Cerebellar cortex (tissue), 1 donor: ENCODE measurements around the gene BAMBI.
A peak's percentile ranks its signal among the peaks of the same experiment; 100 is the strongest.
"Not testable (repeated sequence)": the region's sequence is repeated elsewhere in the genome, so short reads cannot be mapped to it uniquely, and the experiment has no call there.

Source experiments
- DNase-seq: peaks from one replicate; pipeline ENCODE4 v3.0.0-alpha.2; 2015; ENCODE audit warnings: low spot score

The BAMBI gene, protein sequence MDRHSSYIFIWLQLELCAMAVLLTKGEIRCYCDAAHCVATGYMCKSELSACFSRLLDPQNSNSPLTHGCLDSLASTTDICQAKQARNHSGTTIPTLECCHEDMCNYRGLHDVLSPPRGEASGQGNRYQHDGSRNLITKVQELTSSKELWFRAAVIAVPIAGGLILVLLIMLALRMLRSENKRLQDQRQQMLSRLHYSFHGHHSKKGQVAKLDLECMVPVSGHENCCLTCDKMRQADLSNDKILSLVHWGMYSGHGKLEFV

GRCh38 chr10:28676968-28677887, at the start of gene BAMBI:
Gene BAMBI, plus strand, starts transcription at chr10:28677521. Its CDS starts 377 bp downstream, at chr10:28677898.
- DNase-seq = peak; percentile 72

DNA sequence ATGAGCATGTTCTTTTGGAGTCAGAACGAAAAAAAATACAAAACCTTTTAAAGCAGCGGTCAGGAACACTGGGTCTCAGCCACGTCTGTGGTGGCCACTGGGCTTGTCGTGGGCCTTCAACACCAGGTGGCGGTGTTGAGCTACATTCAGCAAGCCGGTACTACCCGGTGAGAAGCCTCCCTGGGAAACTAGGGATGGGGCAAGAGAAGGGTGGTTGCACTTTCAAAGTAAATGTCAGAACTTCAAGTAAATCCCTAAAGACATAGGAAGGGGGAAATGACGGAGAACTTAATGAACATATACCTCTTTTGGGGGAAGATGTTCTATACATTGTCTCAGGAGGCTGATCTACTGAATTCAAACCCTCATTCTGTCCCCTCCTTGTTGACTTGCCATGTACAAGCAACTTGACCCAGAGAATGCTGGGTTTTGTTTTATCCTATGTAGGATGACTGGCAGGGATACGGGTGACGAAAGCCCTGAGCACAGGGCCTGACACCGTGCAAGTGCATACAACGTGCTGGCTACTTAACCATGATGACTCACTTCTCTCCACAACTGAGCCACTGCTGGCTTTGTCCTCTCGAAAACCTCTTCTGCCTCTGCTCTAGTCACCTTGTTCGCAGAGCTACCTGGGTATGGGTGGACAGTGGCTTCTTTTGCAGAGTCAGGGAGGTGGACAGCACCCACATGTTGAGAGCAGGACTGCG, 49.0 kb upstream of the BAMBI start:
- DNase-seq = peak; percentile 81

GRCh38 chr10:28631896-28632583, 45.3 kb upstream of the BAMBI start:
- DNase-seq = no peak

DNA sequence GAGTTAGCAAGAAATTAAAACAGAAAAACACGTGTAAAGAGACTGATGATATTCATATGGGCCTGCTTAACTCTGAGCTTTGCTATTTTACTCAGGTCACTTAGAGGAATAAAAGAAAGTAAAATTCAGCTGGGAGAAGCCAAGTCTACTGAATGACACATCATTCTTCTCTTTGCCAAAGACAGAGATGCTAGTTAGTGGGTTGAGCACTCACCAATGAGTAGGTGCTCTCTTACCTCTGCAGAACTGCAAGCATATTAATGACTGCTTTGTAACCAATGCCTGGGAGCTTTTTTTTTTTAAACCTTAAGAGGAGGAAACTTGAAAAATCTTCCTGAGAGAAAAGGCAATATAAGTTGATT, 44.8 kb upstream of the BAMBI start:
- no peak for DNase-seq

GRCh38 chr10:28633750-28634149, 43.6 kb upstream of the BAMBI start:
- no peak for DNase-seq

GRCh38 chr10:28637346-28637745, 40.0 kb upstream of the BAMBI start:
- DNase-seq = no peak

DNA sequence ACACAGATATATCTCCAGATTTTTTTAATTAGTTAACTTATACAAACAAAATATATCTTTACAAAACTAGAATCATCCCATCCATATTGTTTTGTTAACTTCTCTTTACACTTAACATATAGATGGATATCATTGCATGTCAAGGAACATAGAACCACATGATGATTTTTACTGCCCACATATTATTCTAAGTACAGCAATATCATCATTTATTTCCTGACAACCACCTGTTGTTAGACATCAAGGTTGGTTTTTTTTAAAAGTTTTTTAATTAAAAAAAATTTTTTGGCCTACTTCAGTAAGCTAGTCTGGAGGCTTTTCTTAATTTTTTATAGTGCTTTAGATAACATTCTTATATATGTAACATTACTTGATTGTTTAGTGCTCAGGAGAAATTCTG, 38.9 kb upstream of the BAMBI start:
- DNase-seq = no peak

- DNase-seq = no peak
Measured at GRCh38 chr10:28640551-28640950, 36.8 kb upstream of the BAMBI start.

DNA sequence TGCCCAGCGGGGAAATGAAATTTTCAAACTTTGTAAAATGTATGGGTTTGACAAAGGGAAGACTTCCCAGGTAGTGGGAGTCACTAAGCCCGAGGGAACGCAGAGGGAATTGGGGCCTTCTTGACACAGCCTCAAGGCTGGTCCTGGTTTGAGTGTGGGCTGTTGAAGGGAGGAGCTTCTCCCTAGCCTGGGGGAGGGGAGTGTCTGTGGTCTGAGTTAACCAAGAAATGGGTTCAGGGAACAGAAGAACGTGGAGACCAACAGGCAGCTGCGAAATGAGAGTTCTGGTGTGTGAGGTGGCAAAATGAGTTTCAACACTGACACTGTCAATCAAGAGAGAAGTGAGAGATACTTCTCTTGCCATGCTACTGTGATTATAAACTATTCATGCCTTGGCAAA, 32.7 kb upstream of the BAMBI start:
- DNase-seq = no peak

DNA sequence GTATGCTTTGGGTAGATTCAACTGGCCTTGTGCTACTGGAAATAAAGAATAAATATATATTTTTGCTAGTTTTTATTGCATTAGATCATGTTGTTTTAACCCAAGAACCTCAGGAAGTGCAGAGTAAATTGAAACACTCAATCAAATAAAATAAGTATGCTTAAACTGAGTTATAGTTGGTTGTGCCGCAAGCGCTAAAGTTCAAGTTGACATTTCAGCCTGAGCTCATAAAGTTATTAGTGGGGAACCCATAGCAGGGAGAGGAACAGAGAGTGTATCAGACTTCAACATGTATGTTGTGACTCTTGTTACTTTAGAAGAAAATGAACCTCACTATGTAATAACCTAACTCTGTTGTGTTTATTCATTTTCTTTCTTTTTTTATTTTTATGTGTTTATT, 25.2 kb upstream of the BAMBI start:
- DNase-seq = no peak

GRCh38 chr10:28652703-28653102, 24.6 kb upstream of the BAMBI start:
- no peak for DNase-seq

DNA sequence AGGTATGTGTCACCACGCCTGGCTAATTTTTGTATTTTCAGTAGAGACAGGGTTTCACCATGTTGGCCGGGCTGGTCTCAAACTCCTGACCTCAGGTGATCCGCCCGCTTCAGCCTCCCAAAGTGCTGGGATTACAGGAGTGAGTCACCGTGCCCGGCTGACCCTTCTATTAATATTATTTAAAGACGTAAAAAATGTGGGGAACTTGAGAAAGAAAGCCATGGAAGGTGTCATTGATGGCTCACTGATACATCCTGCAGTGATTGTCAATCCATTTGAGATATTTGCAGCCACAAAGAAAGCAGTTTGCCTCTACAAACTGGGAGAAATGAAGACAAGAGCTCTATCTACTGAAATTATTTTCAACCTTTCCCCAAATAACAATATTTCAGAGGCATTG, 18.5 kb upstream of the BAMBI start:
- DNase-seq = not testable (repeated sequence)

DNA sequence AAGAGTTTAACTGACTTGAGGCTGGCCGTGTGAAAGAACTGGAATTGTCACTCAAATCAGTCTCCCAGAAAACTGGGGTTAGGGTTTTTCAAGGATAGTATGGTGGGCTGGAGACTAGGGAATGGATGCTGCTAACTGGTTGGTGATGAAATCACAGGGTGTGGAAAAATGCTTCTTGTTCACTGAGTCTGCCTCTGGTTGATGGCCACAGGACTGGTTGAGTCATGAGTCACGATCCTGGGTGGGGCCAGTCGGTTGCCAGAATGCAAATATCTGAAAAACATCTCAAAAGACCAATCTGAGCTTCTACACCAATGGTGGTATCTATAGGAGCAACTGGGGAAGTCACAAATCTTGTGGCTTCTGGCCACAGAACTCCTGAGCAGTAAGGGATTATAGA, 16.3 kb upstream of the BAMBI start:
- DNase-seq = no peak

- DNase-seq = peak; percentile 90
Measured at GRCh38 chr10:28663576-28664368, 13.5 kb upstream of the BAMBI start.

DNA sequence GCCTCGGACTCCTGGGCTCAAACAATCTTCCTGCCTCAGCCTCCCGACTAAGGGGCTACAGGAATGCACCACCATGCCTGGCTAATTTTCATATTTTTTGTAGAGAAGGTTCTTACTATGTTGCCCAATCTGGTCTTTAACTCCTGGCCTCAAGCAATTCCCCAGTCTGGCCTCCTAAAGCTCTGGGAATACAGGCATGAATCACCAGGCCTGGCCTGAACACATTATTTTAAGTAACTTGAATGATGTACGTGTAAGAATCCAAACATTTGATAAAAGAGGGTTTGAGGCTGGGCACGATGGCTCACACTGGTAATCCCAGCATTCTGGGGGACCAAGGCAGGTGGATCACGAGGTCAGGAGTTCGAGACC, 13.0 kb upstream of the BAMBI start:
- no peak for DNase-seq

- DNase-seq = no peak
Measured at GRCh38 chr10:28666751-28667467, 10.4 kb upstream of the BAMBI start.

DNA sequence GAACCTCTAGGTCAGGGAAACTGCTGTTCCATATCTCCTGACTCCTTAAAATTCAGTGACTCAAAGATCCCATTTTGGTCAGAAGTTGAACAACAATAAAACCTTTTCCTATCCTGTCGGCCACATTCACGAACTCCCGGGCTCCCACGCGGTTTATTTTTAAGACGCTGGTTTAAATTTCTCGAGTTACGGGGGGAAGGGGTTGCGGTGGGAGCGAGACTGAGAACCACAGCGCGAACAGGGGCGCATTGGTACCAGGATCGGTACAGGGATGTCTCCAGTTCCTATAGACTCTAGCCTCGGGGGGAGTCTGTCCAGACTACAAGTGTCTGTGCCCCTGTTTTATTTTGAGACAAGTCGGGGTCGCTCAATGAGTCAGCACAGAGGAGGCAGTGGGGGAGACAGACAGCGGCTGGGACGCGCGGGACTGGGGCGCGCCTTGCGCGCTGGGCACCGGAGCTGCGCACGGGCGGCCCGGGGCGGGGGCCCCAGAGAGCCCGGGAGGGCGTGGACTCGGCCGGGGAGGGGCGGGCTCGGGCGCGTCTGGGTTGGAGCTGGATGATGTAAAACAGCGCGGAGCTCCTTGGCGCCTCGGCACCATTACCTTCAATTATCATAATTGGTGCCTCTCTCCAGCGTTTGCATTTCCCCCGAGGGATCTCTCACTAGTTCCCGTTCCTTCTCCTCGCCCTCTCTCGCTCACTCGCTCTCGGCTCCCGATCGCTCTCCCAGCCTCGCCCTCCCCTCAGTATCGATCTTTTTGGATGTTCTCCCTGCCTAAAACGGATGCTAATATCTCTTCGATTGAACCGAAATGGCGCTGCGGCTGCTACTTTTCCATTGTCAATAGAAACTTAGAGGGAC, 8.7 kb upstream of the BAMBI start:
- DNase-seq = no peak

DNA sequence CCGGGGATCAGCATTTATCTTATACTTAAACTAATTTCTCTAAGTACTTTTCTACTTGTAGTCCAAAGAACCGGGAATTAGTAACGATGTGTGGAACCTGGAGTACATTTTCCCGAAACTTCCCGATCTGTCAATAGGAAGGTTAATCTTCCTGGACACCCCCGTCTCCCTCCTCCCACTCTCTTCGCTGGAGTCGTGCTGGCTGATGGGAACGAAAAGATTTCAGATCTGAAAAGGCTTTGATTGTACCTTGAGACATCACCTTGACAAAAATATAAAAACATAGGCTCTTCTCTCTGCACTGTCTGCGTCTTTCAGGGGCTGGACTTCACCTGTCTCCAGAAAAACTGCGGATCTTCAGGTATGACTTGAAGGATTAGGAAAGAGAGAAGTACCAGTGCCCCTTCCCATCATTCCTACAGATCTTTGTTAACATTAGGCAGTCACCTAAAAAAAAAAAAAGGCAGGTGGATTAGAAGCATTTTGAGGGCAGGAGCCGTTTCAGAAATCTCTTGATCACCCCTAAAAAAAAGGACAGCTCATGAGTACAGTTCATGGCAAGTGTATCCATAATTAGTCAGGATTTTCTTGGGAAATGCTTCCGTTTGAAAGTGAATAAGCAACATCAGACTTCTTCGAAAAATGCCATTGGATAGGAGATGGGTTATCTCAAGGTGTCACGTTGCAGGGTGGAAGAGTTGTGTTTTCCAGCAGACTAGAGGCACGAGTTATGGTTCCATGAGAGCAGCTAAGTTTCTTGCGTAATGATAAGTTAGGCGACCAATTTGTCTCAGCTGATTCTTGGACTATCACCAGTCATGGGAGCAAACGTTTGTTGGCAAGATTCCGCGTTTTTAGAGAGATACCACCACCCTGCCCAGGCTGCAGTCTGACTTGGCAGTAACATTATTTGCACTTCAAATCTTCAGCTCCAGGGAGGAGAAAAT, 7.8 kb upstream of the BAMBI start:
- DNase-seq = no peak

DNA sequence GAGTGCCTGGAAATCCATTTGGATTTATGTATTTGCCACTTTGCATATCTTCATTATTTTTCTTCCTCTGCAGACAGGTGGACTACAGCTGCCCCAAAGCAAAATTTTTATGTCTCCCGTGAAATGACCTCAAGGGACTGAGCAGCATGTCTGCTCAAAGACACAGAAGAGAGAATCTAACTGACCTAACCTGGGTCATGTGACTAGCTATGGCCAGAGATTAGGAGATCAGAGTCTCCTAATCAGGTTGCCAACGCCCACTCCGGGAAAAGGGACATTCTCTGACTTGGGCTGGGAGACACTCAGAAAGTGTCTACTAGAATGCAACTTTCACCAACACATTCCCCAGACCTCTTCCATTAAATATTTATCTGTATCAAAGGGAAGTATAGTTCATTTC, 2.5 kb upstream of the BAMBI start:
- DNase-seq = no peak
